Fibroblast of villous mesenchyme (primary cell): Measurements from ENCODE around the gene GRIK4. TPM values are rescaled to one million over a fixed set of nuclear protein-coding genes. Genes with fewer than 3 reads are reported as not detected.

ENCODE experiments used
- DNase-seq: peaks from one replicate; pipeline ENCODE4 v3.0.0-alpha.2; 2010; ENCODE audit warnings: low read depth
- H3K4me3 ChIP-seq: 2 replicates; pipeline ENCODE4 v1.5.1; 2011; ENCODE audit warnings: low read depth, mild to moderate bottlenecking, low read length
- CTCF ChIP-seq: IDR thresholded peaks from 2 replicates; pipeline ENCODE4 v1.5.1; 2012; ENCODE audit warnings: low read depth, mild to moderate bottlenecking, low read length; ENCODE audit not compliant: insufficient read depth
- total RNA-seq: library from RNA; depleted of rRNA; stranded (reverse); fragments of >200 nt; gene quantifications from 2 replicates; pipeline ENCODE4 v1.2.3, GENCODE V29; 2012

The GRIK4 gene
- total RNA-seq, 1 donor = under 0.01 TPM

- no peak for DNase-seq
- no peak overlapping the region for H3K4me3 ChIP-seq
- no peak for TF ChIP-seq CTCF
Measured at GRCh38 chr11:121037016-121037415, 525.5 kb downstream of the GRIK4 start.

Other genes with a start within 250 kb of the GRIK4 start
- 7.4 and 10.8 TPM in 2 replicates for gene TLCD5, start 186.4 kb upstream of the GRIK4 start, total RNA-seq
- 124 and 143 TPM in 2 replicates for gene ARHGEF12, start 175.3 kb upstream of the GRIK4 start, total RNA-seq